Kidney (tissue), 14 donors: Measurements from ENCODE around the gene CAMTA1. TPM values are rescaled to one million over a fixed set of nuclear protein-coding genes. Genes with fewer than 3 reads are reported as not detected.

Source experiments
- DNase-seq, 5 donors: peaks; one replicate each; pipeline ENCODE4 v3.0.0-alpha.2; 2013 to 2020
- FAIRE-seq: peaks from 2 replicates; lab custom pipeline; 2012; peaks lifted over from hg19 to GRCh38; lab: Jason Lieb, UNC
- H3K27ac ChIP-seq, 2 donors: one replicate each; pipeline ENCODE4 v1.7.0; 2013; ENCODE audit warnings: low read depth in 2 of 2, low read length in 2 of 2, inconsistent platforms in 1 of 2
- H3K27me3 ChIP-seq: one replicate; pipeline ENCODE4 v1.7.1; 2013; ENCODE audit warnings: low read length, inconsistent platforms; ENCODE audit not compliant: control insufficient read depth, insufficient read depth
- H3K36me3 ChIP-seq, 3 donors: one replicate each; pipeline versions ENCODE4 v1.7.0 to v1.7.1; 2013; ENCODE audit warnings: low read length in 3 of 3, control low read depth in 1 of 3, inconsistent platforms in 1 of 3; ENCODE audit not compliant: insufficient read depth in 3 of 3, control insufficient read depth in 2 of 3
- H3K4me1 ChIP-seq, 3 donors: one replicate each; pipeline versions ENCODE4 v1.7.0 to v1.7.1; 2013; ENCODE audit warnings: low read length in 3 of 3, inconsistent platforms in 1 of 3, low read depth in 1 of 3; ENCODE audit not compliant: control insufficient read depth in 2 of 3, insufficient read depth in 2 of 3
- H3K4me3 ChIP-seq, 3 donors: one replicate each; pipeline versions ENCODE4 v1.7.0 to v1.8.1; 2013; ENCODE audit warnings: low read length in 3 of 3, control low read depth in 1 of 3, inconsistent platforms in 1 of 3
- H3K9ac ChIP-seq, 3 donors: one replicate each; pipeline versions ENCODE4 v1.7.0 to v1.7.1; 2013; ENCODE audit warnings: low read length in 3 of 3, control low read depth in 1 of 3, inconsistent platforms in 1 of 3
- H3K9me3 ChIP-seq, 3 donors: one replicate each; pipeline versions ENCODE4 v1.7.0 to v1.7.1; 2013; ENCODE audit warnings: low read length in 3 of 3, control low read depth in 1 of 3, inconsistent platforms in 1 of 3; ENCODE audit not compliant: control insufficient read depth in 2 of 3, insufficient read depth in 1 of 3
- CTCF ChIP-seq: IDR thresholded peaks from 3 replicates; pipeline ENCODE4 v1.5.1; 2012; ENCODE audit warnings: mild to moderate bottlenecking, moderate library complexity, borderline replicate concordance; ENCODE audit not compliant: insufficient read depth; ENCODE audit errors: extremely low read depth
- intact Hi-C: fragments of 100-400 bp; cut with DNase I; formaldehyde crosslinking; loops from one replicate; pipeline ENCODE4 v1.11.1; 2022
- polyA plus RNA-seq: library from polyadenylated mRNA; stranded (reverse); fragments of 350-450 nt; fragmentation: Illumina TruSeq; extraction: RNeasy Lipid Tissue Mini Kit (QIAGEN cat#74804); gene quantifications from one replicate; pipeline ENCODE4 v1.2.3, GENCODE V29; 2014; ENCODE audit warnings: low read depth, low replicate concordance; ENCODE audit not compliant: insufficient read depth
- total RNA-seq: library from RNA; stranded (reverse); fragmentation: NEBNext Ultra II Directional; extraction: Animal tissue kit (Norgen Biotek cat#: 25700); gene quantifications from one replicate; pipeline ENCODE4 v1.2.1, GENCODE V29; 2021
- donor health status: control.
- donor health status: control.
- donor health status: control.
- donor health status: control.
- donor health status: control.
- donor health status: DM: yes; HTN: yes; CAD: no.
- donor health status: Normal renal cell carcinoma (clear cell type).

Gene CAMTA1
- total and polyA plus RNA-seq, 2 donors from 2014 or later: 79.0 to 170 TPM

- no peak for TF ChIP-seq CTCF
- intact Hi-C loops: no loop called here
- no peaks in the 10 kb centered on the region for H3K27me3 ChIP-seq
- no peaks in the 10 kb centered on the region for H3K9me3 ChIP-seq
- H3K4me1 ChIP-seq: no peaks in the 10 kb centered on the region
- no peak for FAIRE-seq
- no peak overlapping the region for H3K4me3 ChIP-seq
- H3K27ac ChIP-seq: no peak overlapping the region
- peak in 1 of 5 donors; percentile 36 for DNase-seq
- H3K36me3 ChIP-seq: no peaks in the 10 kb centered on the region
- no peak overlapping the region for H3K9ac ChIP-seq
Measured at GRCh38 chr1:7609311-7609994, 824.2 kb downstream of the CAMTA1 start.

- intact Hi-C loops: no loop called here
- no peak overlapping the region for H3K27ac ChIP-seq
- no peak overlapping the region for H3K4me3 ChIP-seq
- TF ChIP-seq CTCF: no peak
- DNase-seq (peak in 1 of 5 donors; percentile 42), FAIRE-seq (no peak)
- no peaks in the 10 kb centered on the region for H3K27me3 ChIP-seq
- H3K9me3 ChIP-seq: no peaks in the 10 kb centered on the region
- no peaks in the 10 kb centered on the region for H3K4me1 ChIP-seq
- no peaks in the 10 kb centered on the region for H3K36me3 ChIP-seq
- H3K9ac ChIP-seq: no peak overlapping the region
Measured at GRCh38 chr1:7610106-7610731, 825.0 kb downstream of the CAMTA1 start.

- DNase-seq (peak in 1 of 5 donors; percentile 46), FAIRE-seq (no peak)
- Histone ChIP-seq H3K27ac (no peak overlapping the region), H3K9ac (no peak overlapping the region), H3K36me3 (no peaks in the 10 kb centered on the region), H3K4me3 (no peak overlapping the region), H3K27me3 (no peaks in the 10 kb centered on the region), H3K4me1 (no peaks in the 10 kb centered on the region), H3K9me3 (no peaks in the 10 kb centered on the region)
- TF ChIP-seq CTCF: no peak
- intact Hi-C loops: no loop called here
Measured at GRCh38 chr1:7610936-7611335, 825.7 kb downstream of the CAMTA1 start.
